ENCODE measurements around the gene ME1. TPM values are rescaled to one million over a fixed set of nuclear protein-coding genes. Genes with fewer than 3 reads are reported as not detected.
A peak's percentile ranks its signal among the peaks of the same experiment; 100 is the strongest.
"Not testable (repeated sequence)": the region's sequence is repeated elsewhere in the genome, so short reads cannot be mapped to it uniquely, and the experiment has no call there.

Gene ME1
- total RNA-seq, 1 experiment from 2014 or later = 22.0 TPM

- peak; percentile 79 for DNase-seq (ENCODE audit: low read depth)
These were observed 237.7 kb downstream of the ME1 start, which contains the start of the genes PGM3 and RWDD2A for GRCh38 chr6:83192871-83193746. PGM3 (minus strand) TSS chr6:83193265; CDS start chr6:83191012, 2,253 bp downstream. RWDD2A (plus strand) TSS chr6:83193357; CDS start chr6:83194452, 1,095 bp downstream.

DNA sequence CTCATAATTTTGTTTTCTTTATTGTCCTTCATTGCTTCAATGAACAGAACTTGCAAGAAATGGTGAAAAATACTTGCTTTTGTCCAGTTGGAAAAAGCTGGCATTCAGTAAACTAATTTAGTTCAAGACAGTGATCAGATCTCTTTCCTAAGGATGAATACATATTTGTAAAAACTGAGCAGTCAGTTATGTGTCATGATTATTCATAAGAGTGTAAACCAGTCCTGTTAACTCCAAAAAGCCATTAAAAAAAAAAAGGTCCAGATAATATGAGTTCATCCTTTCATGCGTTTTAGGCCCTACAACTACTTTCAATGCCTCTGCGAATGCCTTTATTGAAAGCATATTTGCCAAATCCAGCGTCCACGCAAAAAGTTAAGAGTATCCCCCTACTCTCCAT, 238.4 kb downstream of the ME1 start:
- peak; percentile 9 for DNase-seq (ENCODE audit: low read depth)

DNA sequence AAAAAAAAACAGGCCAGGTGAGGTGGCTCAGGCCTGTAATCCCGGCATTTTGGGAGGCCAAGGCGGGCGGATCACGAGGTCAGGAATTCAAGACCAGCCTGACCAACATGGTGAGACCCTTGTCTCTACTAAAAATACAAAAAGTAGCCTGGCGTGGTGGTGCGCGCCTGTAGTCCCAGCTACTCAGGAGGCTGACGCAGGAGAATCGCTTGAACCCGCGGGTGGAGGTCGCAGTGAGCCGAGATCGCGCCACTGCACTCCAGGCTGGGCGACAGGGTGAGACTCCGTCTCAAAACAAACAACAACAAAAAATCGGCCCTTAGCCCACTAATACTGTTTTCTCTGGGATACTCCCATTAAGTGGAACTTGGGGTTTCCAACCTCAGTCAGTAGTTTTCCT, 238.9 kb downstream of the ME1 start:
- not testable (repeated sequence) for DNase-seq (ENCODE audit: low read depth)

- DNase-seq (ENCODE audit: low read depth) = no peak
These were observed 240.2 kb downstream of the ME1 start for GRCh38 chr6:83190626-83191025.

GRCh38 chr6:83188501-83188900, 242.3 kb downstream of the ME1 start:
- no peak for DNase-seq (ENCODE audit: low read depth)

- no peak for DNase-seq (ENCODE audit: low read depth)
These were observed 245.8 kb downstream of the ME1 start for GRCh38 chr6:83185096-83185495.

DNA sequence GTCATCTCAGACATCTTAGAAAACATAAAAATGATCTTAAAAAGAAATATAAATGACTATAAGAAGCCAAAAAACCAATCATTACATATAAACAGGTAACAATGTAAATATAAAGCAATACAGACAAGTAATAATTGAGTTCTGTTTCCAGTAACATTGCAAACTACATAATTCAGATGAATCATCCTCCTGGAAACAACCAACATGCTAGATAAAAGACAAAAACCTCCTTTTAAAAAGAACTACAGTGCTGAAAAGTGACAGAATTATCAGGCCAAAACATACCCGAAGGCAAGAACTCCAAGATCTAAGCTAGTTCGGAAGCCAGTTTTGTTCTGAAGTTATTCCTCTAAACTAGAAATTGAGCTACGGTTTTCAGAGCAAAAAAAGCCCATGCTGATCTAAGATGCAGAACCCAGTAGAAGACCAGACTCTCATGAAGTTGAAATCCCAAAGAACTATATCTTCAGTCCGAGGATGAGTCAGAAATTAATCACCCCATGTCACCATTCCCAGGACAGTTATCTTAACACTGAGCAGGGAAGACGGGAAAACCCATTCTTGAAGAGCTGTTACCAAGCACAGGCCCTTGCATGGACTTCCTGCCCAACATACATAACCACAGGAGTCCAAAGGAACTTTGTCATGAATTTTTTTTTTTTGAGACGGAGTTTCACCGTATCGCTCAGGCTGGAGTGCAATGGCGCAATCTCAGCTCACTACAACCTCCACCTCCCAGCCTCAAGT, 247.6 kb downstream of the ME1 start:
- DNase-seq (ENCODE audit: low read depth) = peak; percentile 96

DNA sequence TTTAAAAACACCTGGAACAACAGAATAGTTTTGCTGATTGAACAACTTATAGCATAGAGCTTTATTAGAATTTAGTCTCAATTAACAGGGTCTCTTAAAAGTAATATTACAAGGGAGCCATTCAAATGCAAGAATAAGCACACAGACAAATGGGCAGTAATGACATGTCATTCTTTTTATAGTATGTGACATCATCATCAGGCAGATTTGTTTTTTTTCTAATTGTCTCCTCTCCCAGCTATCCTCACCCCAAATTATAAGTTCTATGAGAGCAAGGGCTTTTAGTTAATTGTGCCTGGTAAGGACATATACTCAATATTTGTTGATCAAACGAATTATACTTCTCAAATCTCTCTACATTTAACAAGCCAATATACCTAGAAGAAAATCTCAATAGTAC, 248.7 kb downstream of the ME1 start:
- no peak for DNase-seq (ENCODE audit: low read depth)

DNA sequence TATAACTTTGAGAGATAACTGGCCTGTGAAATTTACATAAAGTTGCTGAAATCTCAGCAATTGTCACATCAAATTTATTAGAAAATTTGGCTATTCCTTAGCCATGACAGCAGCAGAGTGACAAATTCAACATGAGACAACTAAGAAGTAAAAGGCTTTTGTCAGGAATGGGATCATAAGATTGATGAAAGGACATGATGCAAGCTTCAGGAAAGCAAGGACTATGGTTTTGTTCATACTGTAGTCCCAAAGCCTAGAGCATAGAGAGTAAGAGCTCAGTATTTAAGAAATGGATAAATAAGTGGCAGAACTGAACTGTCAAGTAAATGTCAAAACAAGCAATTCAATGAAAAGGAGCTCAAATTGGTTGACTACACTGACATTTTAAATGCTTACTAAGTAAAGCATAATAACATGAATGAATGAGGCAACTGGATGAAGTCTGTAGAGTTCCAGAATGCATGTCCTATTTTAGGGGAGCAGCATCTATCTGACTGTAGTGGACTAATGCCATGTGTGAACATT, 250.4 kb downstream of the ME1 start:
- no peak for DNase-seq (ENCODE audit: low read depth)

GRCh38 chr6:83176246-83176645, 254.6 kb downstream of the ME1 start:
- DNase-seq (ENCODE audit: low read depth) = no peak

GRCh38 chr6:83169511-83169910, 261.3 kb downstream of the ME1 start:
- no peak for DNase-seq (ENCODE audit: low read depth)

DNA sequence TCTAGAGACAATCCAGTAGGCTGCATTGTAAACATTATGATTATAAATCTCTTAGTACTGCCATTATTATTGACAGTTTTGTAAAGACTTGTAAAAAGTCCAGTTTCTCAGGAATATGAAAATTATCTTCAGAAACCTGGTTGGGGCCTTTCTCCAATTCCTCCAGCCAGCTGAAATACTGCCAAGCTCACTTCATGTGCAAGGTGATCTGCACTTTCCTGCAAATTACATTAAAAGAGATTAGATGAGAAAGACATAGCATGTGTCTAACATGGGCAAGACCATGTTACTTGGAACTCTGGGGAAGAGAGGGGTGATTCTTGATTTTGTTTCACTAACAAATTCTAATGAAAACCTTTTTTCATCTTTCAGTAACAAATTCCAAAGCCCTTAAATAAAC, 261.7 kb downstream of the ME1 start:
- DNase-seq (ENCODE audit: low read depth) = no peak

DNA sequence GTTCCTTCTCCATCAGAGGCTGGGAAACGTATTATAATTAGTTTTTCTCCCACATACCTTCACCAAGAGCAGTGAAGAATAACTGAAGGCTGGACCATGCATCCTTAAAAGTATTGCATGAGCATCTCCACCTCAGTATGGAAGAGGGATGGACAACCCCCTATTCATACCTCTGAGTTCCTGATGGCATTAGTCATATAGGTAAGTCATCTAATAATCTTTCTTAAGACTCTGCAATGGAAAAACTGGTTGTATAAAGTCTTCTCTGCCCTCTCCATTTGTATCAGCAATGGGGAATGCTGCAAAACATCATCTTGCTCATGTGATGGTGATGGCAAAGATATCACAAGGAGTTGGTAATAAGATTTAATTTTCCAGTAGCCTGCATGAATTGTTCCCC, 262.3 kb downstream of the ME1 start:
- DNase-seq (ENCODE audit: low read depth) = no peak

DNA sequence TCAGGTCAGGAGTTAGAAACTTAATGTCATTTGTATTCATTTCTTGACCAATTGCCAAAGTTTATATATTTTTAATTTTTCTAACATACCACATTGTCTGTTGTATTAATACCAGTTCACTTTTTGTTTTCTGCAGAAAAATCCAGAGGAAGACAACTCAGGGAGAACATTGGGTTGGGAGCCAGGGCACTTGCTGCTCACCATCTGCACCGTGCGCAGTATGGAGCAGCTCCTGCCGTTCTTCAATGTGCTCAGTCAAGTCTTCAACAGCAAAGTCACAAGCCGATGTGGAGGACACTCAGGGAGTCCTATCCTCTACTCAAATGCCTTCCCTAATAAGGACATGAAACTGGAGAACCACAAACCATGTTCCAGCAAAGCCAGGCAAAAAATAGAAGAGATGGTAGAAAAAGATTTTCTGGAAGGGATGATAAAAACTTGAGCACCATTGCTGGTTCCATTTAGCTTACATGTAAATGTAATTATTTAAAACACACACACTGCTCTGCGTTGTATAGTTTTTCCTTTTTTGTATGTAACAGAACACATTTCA, 263.0 kb downstream of the ME1 start:
- DNase-seq (ENCODE audit: low read depth) = no peak

Other genes with a start within 250 kb of the ME1 start
- 22.7 and 26.8 TPM in 2 replicates for gene PGM3, start 237.8 kb downstream of the ME1 start, total RNA-seq (2014; rRNA removed; shearing (Covaris generic))
- gene RWDD2A, start 237.7 kb downstream of the ME1 start, total RNA-seq (2014; rRNA removed; shearing (Covaris generic)) = 1.4 and 1.7 TPM in 2 replicates
- 0.69 and 0.70 TPM in 2 replicates for gene PRSS35, start 81.5 kb upstream of the ME1 start, total RNA-seq (2014; rRNA removed; shearing (Covaris generic))

Measured in HT1080 (cell line).